Skeletal muscle tissue (tissue), 4 donors: Measurements from ENCODE around the gene APOL2. TPM values are rescaled to one million over a fixed set of nuclear protein-coding genes. Genes with fewer than 3 reads are reported as not detected.
"Not testable (repeated sequence)": the region's sequence is repeated elsewhere in the genome, so short reads cannot be mapped to it uniquely, and the experiment has no call there.

ENCODE experiments used
- H3K27ac ChIP-seq: one replicate; pipeline ENCODE4 v1.7.0; 2013; ENCODE audit warnings: mild to moderate bottlenecking, low read depth, low read length, inconsistent platforms
- H3K27me3 ChIP-seq, 3 donors: one replicate each; pipeline ENCODE4 v1.7.0; 2013; ENCODE audit warnings: low read length in 3 of 3; ENCODE audit not compliant: control insufficient read depth in 3 of 3, insufficient read depth in 3 of 3
- H3K36me3 ChIP-seq, 3 donors: one replicate each; pipeline ENCODE4 v1.7.0; 2013; ENCODE audit warnings: low read length in 3 of 3; ENCODE audit not compliant: control insufficient read depth in 3 of 3, insufficient read depth in 3 of 3
- H3K4me1 ChIP-seq, 3 donors: one replicate each; pipeline ENCODE4 v1.7.0; 2013; ENCODE audit warnings: low read length in 3 of 3, mild to moderate bottlenecking in 3 of 3; ENCODE audit not compliant: control insufficient read depth in 3 of 3, insufficient read depth in 3 of 3
- H3K4me3 ChIP-seq, 3 donors: one replicate each; pipeline ENCODE4 v1.7.0; 2013; ENCODE audit warnings: low read length in 3 of 3
- H3K9ac ChIP-seq, 3 donors: one replicate each; pipeline ENCODE4 v1.7.0; 2013; ENCODE audit warnings: low read length in 3 of 3, mild to moderate bottlenecking in 3 of 3, moderate library complexity in 2 of 3, low read depth in 1 of 3
- H3K9me3 ChIP-seq, 3 donors: one replicate each; pipeline ENCODE4 v1.7.0; 2013; ENCODE audit warnings: low read length in 3 of 3; ENCODE audit not compliant: control insufficient read depth in 3 of 3
- total RNA-seq: library from RNA; depleted of rRNA; stranded (reverse); fragments of >200 nt; gene quantifications from one replicate; pipeline ENCODE4 v1.2.3, GENCODE V29; 2014
- donor health status: Osteomylitis.

APOL2 gene
- total RNA-seq, 1 donor from 2014 or later, result 21.4 TPM

GRCh38 chr22:36234213-36234612 lies 5.1 kb downstream of the APOL2 start:
- H3K36me3 ChIP-seq, result peaks cover 32 to 42% (median 34%) of the 10 kb centered on the region in 3 donors
- H3K4me1 ChIP-seq, result peaks cover 33 to 40% (median 38%) of the 10 kb centered on the region in 3 donors
- H3K4me3 ChIP-seq, result no peak overlapping the region
- no peak overlapping the region for H3K27ac ChIP-seq
- no peaks in the 10 kb centered on the region for H3K27me3 ChIP-seq
- no peaks in the 10 kb centered on the region for H3K9me3 ChIP-seq
- no peak overlapping the region for H3K9ac ChIP-seq

- Histone ChIP-seq H3K9ac (no peak overlapping the region), H3K36me3 (peaks cover 32 to 45% (median 35%) of the 10 kb centered on the region in 3 donors), H3K9me3 (no peaks in the 10 kb centered on the region), H3K27ac (no peak overlapping the region), H3K27me3 (no peaks in the 10 kb centered on the region), H3K4me1 (peaks cover 31 to 37% (median 36%) of the 10 kb centered on the region in 3 donors), H3K4me3 (no peak overlapping the region)
These were observed 5.5 kb downstream of the APOL2 start for GRCh38 chr22:36233796-36234195.

GRCh38 chr22:36232715-36233401 lies 6.5 kb downstream of the APOL2 start:
- no peaks in the 10 kb centered on the region for H3K27me3 ChIP-seq
- H3K9ac ChIP-seq, result no peak overlapping the region
- H3K27ac ChIP-seq, result no peak overlapping the region
- peaks cover 24 to 37% (median 30%) of the 10 kb centered on the region in 3 donors for H3K4me1 ChIP-seq
- H3K4me3 ChIP-seq, result no peak overlapping the region
- no peaks in the 10 kb centered on the region for H3K9me3 ChIP-seq
- peaks cover 36 to 50% (median 41%) of the 10 kb centered on the region in 3 donors for H3K36me3 ChIP-seq

GRCh38 chr22:36231051-36231450 lies 8.3 kb downstream of the APOL2 start:
- not testable (repeated sequence) for H3K9me3 ChIP-seq, H3K9ac ChIP-seq, H3K27me3 ChIP-seq, H3K27ac ChIP-seq, H3K4me3 ChIP-seq
- Histone ChIP-seq H3K36me3 (peaks cover 42 to 56% (median 50%) of the 10 kb centered on the region in 3 donors), H3K4me1 (peaks cover 17 to 27% (median 20%) of the 10 kb centered on the region in 3 donors)

- H3K4me1 ChIP-seq, result peaks cover 11 to 28% (median 16%) of the 10 kb centered on the region in 3 donors
- H3K4me3 ChIP-seq, H3K27ac ChIP-seq, H3K27me3 ChIP-seq, H3K9me3 ChIP-seq, H3K9ac ChIP-seq: not testable (repeated sequence)
- H3K36me3 ChIP-seq, result peaks cover 42 to 56% (median 50%) of the 10 kb centered on the region in 3 donors
These were observed 9.7 kb downstream of the APOL2 start for GRCh38 chr22:36229649-36230048.

- Histone ChIP-seq H3K4me3 (no peak overlapping the region), H3K9ac (no peak overlapping the region), H3K9me3 (no peaks in the 10 kb centered on the region), H3K4me1 (peaks cover 10 to 30% (median 13%) of the 10 kb centered on the region in 3 donors), H3K36me3 (peaks cover 45 to 56% (median 50%) of the 10 kb centered on the region in 3 donors), H3K27ac (no peak overlapping the region), H3K27me3 (no peaks in the 10 kb centered on the region)
These were observed 10.4 kb downstream of the APOL2 start for GRCh38 chr22:36228944-36229343.

- H3K4me3 ChIP-seq, H3K9me3 ChIP-seq, H3K27ac ChIP-seq, H3K27me3 ChIP-seq, H3K9ac ChIP-seq: not testable (repeated sequence)
- H3K36me3 ChIP-seq, result peaks cover 44 to 52% (median 45%) of the 10 kb centered on the region in 3 donors
- H3K4me1 ChIP-seq, result peaks cover 15 to 36% (median 19%) of the 10 kb centered on the region in 3 donors
These were observed 11.0 kb downstream of the APOL2 start for GRCh38 chr22:36228369-36228768.

GRCh38 chr22:36227806-36228205 lies 11.5 kb downstream of the APOL2 start:
- Histone ChIP-seq H3K27me3 (no peaks in the 10 kb centered on the region), H3K9me3 (no peaks in the 10 kb centered on the region), H3K4me1 (peaks cover 19 to 42% (median 25%) of the 10 kb centered on the region in 3 donors), H3K9ac (no peak overlapping the region), H3K4me3 (peak overlapping the region in 2 of 3 donors; percentile 14 to 45), H3K36me3 (peaks cover 38 to 46% (median 40%) of the 10 kb centered on the region in 3 donors), H3K27ac (peak overlapping the region; percentile 46)

GRCh38 chr22:36227396-36227795 lies 11.9 kb downstream of the APOL2 start:
- H3K9me3 ChIP-seq, result no peaks in the 10 kb centered on the region
- H3K9ac ChIP-seq, result no peak overlapping the region
- peak overlapping the region; percentile 46 for H3K27ac ChIP-seq
- H3K4me3 ChIP-seq, result no peak overlapping the region
- H3K27me3 ChIP-seq, result no peaks in the 10 kb centered on the region
- H3K36me3 ChIP-seq, result peaks cover 34 to 42% (median 38%) of the 10 kb centered on the region in 3 donors
- H3K4me1 ChIP-seq, result peaks cover 19 to 45% (median 27%) of the 10 kb centered on the region in 3 donors

GRCh38 chr22:36226189-36226588 lies 13.1 kb downstream of the APOL2 start:
- Histone ChIP-seq H3K4me1 (peaks cover 19 to 45% (median 31%) of the 10 kb centered on the region in 3 donors), H3K36me3 (peaks cover 25 to 31% (median 30%) of the 10 kb centered on the region in 3 donors), H3K27me3 (no peaks in the 10 kb centered on the region), H3K9me3 (no peaks in the 10 kb centered on the region), H3K27ac (no peak overlapping the region), H3K4me3 (no peak overlapping the region), H3K9ac (no peak overlapping the region)
